ENCODE results near the gene MGMT.

MGMT gene

GRCh38 chr10:129728905-129729795 is 262.1 kb downstream of the MGMT start:
- Histone ChIP-seq H3K4me1 (ENCODE audit: insufficient read depth, insufficient read length) (no peaks in the 10 kb centered on the region), H3K4me3 (ENCODE audit: insufficient read length, low read depth) (no peak overlapping the region), H3K27me3 (ENCODE audit: insufficient read depth, insufficient read length) (no peaks in the 10 kb centered on the region), H3K36me3 (ENCODE audit: insufficient read depth, insufficient read length, low read length) (no peaks in the 10 kb centered on the region), H3K9me3 (ENCODE audit: insufficient read depth, low read length) (peaks cover 11% of the 10 kb centered on the region; the same call in 1 of the 2 replicates), H3K9ac (ENCODE audit: insufficient read length, low read depth) (no peak overlapping the region)
- no peak for DNase-seq (ENCODE audit: low read depth, low spot score)
- no peak for TF ChIP-seq ZNF274 (IDR thresholded peaks at IDR 0.05; ENCODE audit: low read depth, low read length)
- no peak for TF ChIP-seq YY1 (IDR thresholded peaks at IDR 0.05; ENCODE audit: insufficient read depth, insufficient read length)
- no peak for TF ChIP-seq SUZ12 (IDR thresholded peaks at IDR 0.05; ENCODE audit: extremely low read depth, insufficient read depth, insufficient read length)

DNA sequence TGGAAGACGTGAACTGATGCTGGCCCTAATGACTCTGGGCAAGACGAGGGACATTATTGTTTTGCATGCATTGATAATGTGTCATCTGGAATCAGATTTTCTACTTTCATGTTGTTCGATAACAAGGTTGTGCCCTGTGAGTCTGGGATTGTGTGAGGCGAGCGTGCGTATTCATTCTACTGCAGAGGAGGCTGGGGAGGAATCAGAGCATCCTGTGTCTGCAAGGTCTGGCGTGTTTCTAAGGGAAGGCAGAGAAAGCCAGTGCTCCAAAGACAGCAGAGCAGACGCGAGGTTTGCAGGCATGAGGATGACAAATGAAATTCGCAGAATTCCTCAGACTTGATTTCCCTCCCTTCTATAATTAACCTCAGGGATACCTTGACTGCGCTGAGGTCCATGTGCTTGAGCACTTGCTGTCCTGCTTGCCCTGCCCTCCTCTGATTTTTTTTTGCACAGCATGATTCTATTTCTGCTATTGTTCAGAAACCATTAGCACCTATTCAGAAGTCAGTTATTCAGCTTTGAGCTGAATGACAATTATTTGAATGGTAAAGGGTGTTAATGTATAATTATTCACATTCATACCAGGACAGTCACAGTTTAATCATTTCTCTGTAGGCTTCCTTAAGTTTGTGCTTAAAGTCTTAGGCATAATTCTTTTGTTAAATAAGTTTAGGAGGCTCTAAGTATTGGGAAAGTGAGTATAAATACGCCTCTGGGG is 263.4 kb downstream of the MGMT start:
- Histone ChIP-seq H3K9ac (ENCODE audit: insufficient read length, low read depth) (no peak overlapping the region), H3K4me3 (ENCODE audit: insufficient read length, low read depth) (no peak overlapping the region), H3K36me3 (ENCODE audit: insufficient read depth, insufficient read length, low read length) (no peaks in the 10 kb centered on the region), H3K4me1 (ENCODE audit: insufficient read depth, insufficient read length) (no peaks in the 10 kb centered on the region), H3K9me3 (ENCODE audit: insufficient read depth, low read length) (peaks cover 11% of the 10 kb centered on the region; the same call in 1 of the 2 replicates), H3K27me3 (ENCODE audit: insufficient read depth, insufficient read length) (no peaks in the 10 kb centered on the region)
- TF ChIP-seq SUZ12 (IDR thresholded peaks at IDR 0.05; ENCODE audit: extremely low read depth, insufficient read depth, insufficient read length): no peak
- no peak for TF ChIP-seq ZNF274 (IDR thresholded peaks at IDR 0.05; ENCODE audit: low read depth, low read length)
- no peak for TF ChIP-seq YY1 (IDR thresholded peaks at IDR 0.05; ENCODE audit: insufficient read depth, insufficient read length)
- DNase-seq (ENCODE audit: low read depth, low spot score): no peak

GRCh38 chr10:129730993-129731325 is 263.9 kb downstream of the MGMT start:
- DNase-seq (ENCODE audit: low read depth, low spot score): no peak
- Histone ChIP-seq H3K4me1 (ENCODE audit: insufficient read depth, insufficient read length) (no peaks in the 10 kb centered on the region), H3K36me3 (ENCODE audit: insufficient read depth, insufficient read length, low read length) (no peaks in the 10 kb centered on the region), H3K9me3 (ENCODE audit: insufficient read depth, low read length) (peaks cover 11% of the 10 kb centered on the region; the same call in 1 of the 2 replicates), H3K4me3 (ENCODE audit: insufficient read length, low read depth) (no peak overlapping the region), H3K9ac (ENCODE audit: insufficient read length, low read depth) (no peak overlapping the region), H3K27me3 (ENCODE audit: insufficient read depth, insufficient read length) (no peaks in the 10 kb centered on the region)
- TF ChIP-seq SUZ12 (IDR thresholded peaks at IDR 0.05; ENCODE audit: extremely low read depth, insufficient read depth, insufficient read length): no peak
- no peak for TF ChIP-seq YY1 (IDR thresholded peaks at IDR 0.05; ENCODE audit: insufficient read depth, insufficient read length)
- TF ChIP-seq ZNF274 (IDR thresholded peaks at IDR 0.05; ENCODE audit: low read depth, low read length): no peak

- Histone ChIP-seq H3K9ac (ENCODE audit: insufficient read length, low read depth) (no peak overlapping the region), H3K4me3 (ENCODE audit: insufficient read length, low read depth) (no peak overlapping the region), H3K4me1 (ENCODE audit: insufficient read depth, insufficient read length) (no peaks in the 10 kb centered on the region), H3K9me3 (ENCODE audit: insufficient read depth, low read length) (no peaks in the 10 kb centered on the region), H3K36me3 (ENCODE audit: insufficient read depth, insufficient read length, low read length) (no peaks in the 10 kb centered on the region), H3K27me3 (ENCODE audit: insufficient read depth, insufficient read length) (no peaks in the 10 kb centered on the region)
- DNase-seq (ENCODE audit: low read depth, low spot score): no peak
- TF ChIP-seq YY1 (IDR thresholded peaks at IDR 0.05; ENCODE audit: insufficient read depth, insufficient read length) (no peak), SUZ12 (IDR thresholded peaks at IDR 0.05; ENCODE audit: extremely low read depth, insufficient read depth, insufficient read length) (no peak), ZNF274 (IDR thresholded peaks at IDR 0.05; ENCODE audit: low read depth, low read length) (no peak)
Observed at GRCh38 chr10:129740532-129741279, 273.7 kb downstream of the MGMT start.

GRCh38 chr10:129741280-129741977 is 274.4 kb downstream of the MGMT start:
- Histone ChIP-seq H3K36me3 (ENCODE audit: insufficient read depth, insufficient read length, low read length) (no peaks in the 10 kb centered on the region), H3K9ac (ENCODE audit: insufficient read length, low read depth) (no peak overlapping the region), H3K4me1 (ENCODE audit: insufficient read depth, insufficient read length) (no peaks in the 10 kb centered on the region), H3K27me3 (ENCODE audit: insufficient read depth, insufficient read length) (no peaks in the 10 kb centered on the region), H3K4me3 (ENCODE audit: insufficient read length, low read depth) (no peak overlapping the region), H3K9me3 (ENCODE audit: insufficient read depth, low read length) (no peaks in the 10 kb centered on the region)
- no peak for TF ChIP-seq YY1 (IDR thresholded peaks at IDR 0.05; ENCODE audit: insufficient read depth, insufficient read length)
- TF ChIP-seq SUZ12 (IDR thresholded peaks at IDR 0.05; ENCODE audit: extremely low read depth, insufficient read depth, insufficient read length): no peak
- no peak for TF ChIP-seq ZNF274 (IDR thresholded peaks at IDR 0.05; ENCODE audit: low read depth, low read length)
- no peak for DNase-seq (ENCODE audit: low read depth, low spot score)

DNA sequence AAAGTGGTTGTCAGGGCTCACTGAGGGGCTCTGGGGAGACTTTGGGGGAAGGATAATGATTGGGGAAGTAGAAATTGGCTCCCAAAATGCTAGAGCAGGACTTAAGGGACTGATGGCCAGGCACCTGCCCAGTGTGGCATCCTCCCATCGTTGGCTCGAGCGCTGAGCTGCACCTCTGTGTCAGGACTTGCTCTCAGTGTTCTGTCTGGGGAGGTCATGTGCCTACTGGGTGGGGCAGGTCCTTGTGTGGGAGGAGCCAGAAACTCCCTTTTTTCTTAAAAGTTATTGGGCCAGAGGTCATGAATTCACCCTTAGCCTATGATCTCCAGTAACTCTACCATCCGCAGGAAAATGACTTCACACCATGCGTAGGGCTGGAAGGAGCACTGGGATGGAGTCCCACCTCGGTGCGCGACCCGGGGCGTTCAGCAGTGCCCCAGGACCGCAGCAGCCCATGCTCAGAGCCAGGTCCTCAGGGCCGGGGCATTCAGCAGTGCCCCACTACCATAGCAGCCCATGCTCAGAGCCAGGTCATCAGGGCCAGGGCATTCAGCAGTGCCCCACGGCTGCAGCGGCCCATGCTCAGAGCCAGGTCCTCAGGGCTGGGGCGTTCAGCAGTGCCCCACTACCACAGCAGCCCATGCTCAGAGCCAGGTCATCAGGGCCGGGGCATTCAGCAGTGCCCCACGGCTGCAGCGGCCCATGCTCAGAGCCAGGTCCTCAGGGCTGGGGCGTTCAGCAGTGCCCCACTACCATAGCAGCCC is 275.1 kb downstream of the MGMT start:
- DNase-seq (ENCODE audit: low read depth, low spot score): no peak
- H3K9me3 ChIP-seq (ENCODE audit: insufficient read depth, low read length): no peaks in the 10 kb centered on the region
- TF ChIP-seq ZNF274 (IDR thresholded peaks at IDR 0.05; ENCODE audit: low read depth, low read length): no peak
- TF ChIP-seq YY1 (IDR thresholded peaks at IDR 0.05; ENCODE audit: insufficient read depth, insufficient read length): no peak
- TF ChIP-seq SUZ12 (IDR thresholded peaks at IDR 0.05; ENCODE audit: extremely low read depth, insufficient read depth, insufficient read length): no peak

More for the DNA sequence above, 275.1 kb downstream of the MGMT start:
- Histone ChIP-seq H3K4me3 (ENCODE audit: insufficient read length, low read depth) (no peak overlapping the region), H3K36me3 (ENCODE audit: insufficient read depth, insufficient read length, low read length) (no peaks in the 10 kb centered on the region), H3K4me1 (ENCODE audit: insufficient read depth, insufficient read length) (no peaks in the 10 kb centered on the region), H3K9ac (ENCODE audit: insufficient read length, low read depth) (no peak overlapping the region), H3K27me3 (ENCODE audit: insufficient read depth, insufficient read length) (no peaks in the 10 kb centered on the region)
